Fibroblast of lung (primary cell): Measurements from ENCODE around the gene KLHL29. TPM values are rescaled to one million over a fixed set of nuclear protein-coding genes. Genes with fewer than 3 reads are reported as not detected.

ENCODE experiments used
- DNase-seq, 2 donors: peaks; one replicate each; pipeline versions ENCODE4 v3.0.0 to v3.0.0-alpha.2; 2010; ENCODE audit warnings: low read depth in 2 of 2
- H2AFZ ChIP-seq: 2 replicates; pipeline ENCODE4 v1.5.1; 2012; ENCODE audit warnings: low read length, control low read depth, inconsistent platforms
- H3K27ac ChIP-seq: 2 replicates; pipeline ENCODE4 v1.5.1; 2011; ENCODE audit warnings: low read length, control low read depth; ENCODE audit not compliant: insufficient read depth
- H3K27me3 ChIP-seq: 2 replicates; pipeline ENCODE4 v1.5.1; 2011; ENCODE audit warnings: mild to moderate bottlenecking, low read length; ENCODE audit not compliant: control insufficient read depth, insufficient read depth
- H3K36me3 ChIP-seq: 2 replicates; pipeline ENCODE4 v1.5.1; 2011; ENCODE audit warnings: low read length; ENCODE audit not compliant: control insufficient read depth, insufficient read depth
- H3K4me1 ChIP-seq: 2 replicates; pipeline ENCODE4 v1.5.1; 2011; ENCODE audit warnings: low read length; ENCODE audit not compliant: control insufficient read depth, insufficient read depth; ENCODE audit errors: extremely low read depth
- H3K4me2 ChIP-seq: 2 replicates; pipeline ENCODE4 v1.5.1; 2011; ENCODE audit warnings: low read length, control low read depth; ENCODE audit not compliant: insufficient read depth; ENCODE audit errors: extremely low read depth
- H3K4me3 ChIP-seq, 4 experiments: fragments of 200-600 bp in 1 of 4; sonication (generic) in 1 of 4; replicated peaks in 1 of 4; 2 replicates each; pipeline ENCODE4 v1.5.1; 2011 to 2016; ENCODE audit warnings: low read length in 4 of 4, low read depth in 3 of 4, mild to moderate bottlenecking in 3 of 4, control low read depth in 2 of 4, inconsistent platforms in 1 of 4, mixed read lengths in 1 of 4; ENCODE audit not compliant: insufficient read depth in 1 of 4; ENCODE audit errors: control extremely low read depth in 1 of 4
- H3K79me2 ChIP-seq: 2 replicates; pipeline ENCODE4 v1.5.1; 2012; ENCODE audit warnings: mild to moderate bottlenecking, low read length, inconsistent platforms; ENCODE audit not compliant: control insufficient read depth, insufficient read depth
- H3K9ac ChIP-seq: 2 replicates; pipeline ENCODE4 v1.5.1; 2011; ENCODE audit warnings: mild to moderate bottlenecking, low read length, control low read depth; ENCODE audit not compliant: insufficient read depth
- H3K9me3 ChIP-seq: 2 replicates; pipeline ENCODE4 v1.5.1; 2012; ENCODE audit warnings: low read depth, low read length; ENCODE audit not compliant: control insufficient read depth, insufficient read depth
- H4K20me1 ChIP-seq: 2 replicates; pipeline ENCODE4 v1.5.1; 2011; ENCODE audit warnings: low read length; ENCODE audit not compliant: control insufficient read depth, insufficient read depth; ENCODE audit errors: extremely low read depth
- EZH2 ChIP-seq: IDR thresholded peaks from 2 replicates; pipeline ENCODE4 v1.5.1; 2012; ENCODE audit warnings: low read length, control low read depth, mild to moderate bottlenecking; ENCODE audit errors: missing control alignments
- polyA plus RNA-seq, 2 donors: library from polyadenylated mRNA; depleted of rRNA in 1 of 2; stranded (reverse) in 1 of 2; unstranded in 1 of 2; fragments of >200 nt; gene quantifications; 2 replicates each; pipeline ENCODE4 v1.2.1, GENCODE V29; 2011 to 2012; ENCODE audit warnings: missing spikeins in 1 of 2
- total RNA-seq: library from RNA; depleted of rRNA; stranded (reverse); fragments of >200 nt; gene quantifications from 2 replicates; pipeline ENCODE4 v1.2.1, GENCODE V29; 2014
- TF ChIP-seq, protein P1 (sequence below), 2 donors: IDR thresholded peaks in 1 of 2; conservative IDR thresholded peaks in 1 of 2; 1 replicate in 1 of 2; 2 replicates in 1 of 2; pipeline ENCODE4 v1.5.1; 2011 to 2012; ENCODE audit warnings: low read length in 2 of 2, control low read depth in 1 of 2, inconsistent platforms in 1 of 2, low read depth in 1 of 2, mild to moderate bottlenecking in 1 of 2

Gene KLHL29
- total and polyA plus RNA-seq, 2 donors (not counting 1 experiment from before 2014, with no cell fraction given), result 7.1 to 7.9 TPM

DNA sequence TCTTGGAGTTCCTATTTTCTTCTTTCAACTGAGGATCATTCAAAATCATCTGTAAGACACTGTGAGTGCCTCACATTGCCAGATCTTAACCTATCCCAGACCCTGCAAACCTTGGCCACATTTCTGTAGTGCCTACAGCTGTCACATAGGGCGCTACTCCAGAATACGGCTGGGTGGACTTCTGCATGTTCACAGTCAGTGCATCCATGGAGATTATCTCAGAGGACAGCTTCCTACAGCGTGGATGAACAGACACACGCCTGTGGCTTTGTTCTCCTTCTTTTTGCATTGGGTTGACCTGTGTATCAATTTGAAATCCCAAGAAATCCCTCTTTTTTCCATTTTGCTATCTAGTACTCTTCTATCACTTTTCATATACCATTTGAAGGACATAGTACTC lies 1.9 kb upstream of the KLHL29 start:
- Histone ChIP-seq H3K9ac (no peak overlapping the region), H4K20me1 (no peaks in the 10 kb centered on the region), H3K9me3 (no peaks in the 10 kb centered on the region), H3K4me2 (no peak overlapping the region), H3K27me3 (no peaks in the 10 kb centered on the region), H3K79me2 (peaks cover 5% of the 10 kb centered on the region), H2AFZ (no peak overlapping the region), H3K27ac (no peak overlapping the region), H3K4me1 (peaks cover 10% of the 10 kb centered on the region), H3K36me3 (no peaks in the 10 kb centered on the region), H3K4me3 (no peak overlapping the region)
- TF ChIP-seq EZH2, result no peak
- TF ChIP-seq, protein P1, sequence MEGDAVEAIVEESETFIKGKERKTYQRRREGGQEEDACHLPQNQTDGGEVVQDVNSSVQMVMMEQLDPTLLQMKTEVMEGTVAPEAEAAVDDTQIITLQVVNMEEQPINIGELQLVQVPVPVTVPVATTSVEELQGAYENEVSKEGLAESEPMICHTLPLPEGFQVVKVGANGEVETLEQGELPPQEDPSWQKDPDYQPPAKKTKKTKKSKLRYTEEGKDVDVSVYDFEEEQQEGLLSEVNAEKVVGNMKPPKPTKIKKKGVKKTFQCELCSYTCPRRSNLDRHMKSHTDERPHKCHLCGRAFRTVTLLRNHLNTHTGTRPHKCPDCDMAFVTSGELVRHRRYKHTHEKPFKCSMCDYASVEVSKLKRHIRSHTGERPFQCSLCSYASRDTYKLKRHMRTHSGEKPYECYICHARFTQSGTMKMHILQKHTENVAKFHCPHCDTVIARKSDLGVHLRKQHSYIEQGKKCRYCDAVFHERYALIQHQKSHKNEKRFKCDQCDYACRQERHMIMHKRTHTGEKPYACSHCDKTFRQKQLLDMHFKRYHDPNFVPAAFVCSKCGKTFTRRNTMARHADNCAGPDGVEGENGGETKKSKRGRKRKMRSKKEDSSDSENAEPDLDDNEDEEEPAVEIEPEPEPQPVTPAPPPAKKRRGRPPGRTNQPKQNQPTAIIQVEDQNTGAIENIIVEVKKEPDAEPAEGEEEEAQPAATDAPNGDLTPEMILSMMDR (conservative IDR thresholded peaks at IDR 0.05 in 1 of 2, IDR thresholded peaks at IDR 0.05 in 1 of 2; ENCODE audit: low read depth in 1 of 2, low read length in 2 of 2), result no peak
- no peak for DNase-seq

DNA sequence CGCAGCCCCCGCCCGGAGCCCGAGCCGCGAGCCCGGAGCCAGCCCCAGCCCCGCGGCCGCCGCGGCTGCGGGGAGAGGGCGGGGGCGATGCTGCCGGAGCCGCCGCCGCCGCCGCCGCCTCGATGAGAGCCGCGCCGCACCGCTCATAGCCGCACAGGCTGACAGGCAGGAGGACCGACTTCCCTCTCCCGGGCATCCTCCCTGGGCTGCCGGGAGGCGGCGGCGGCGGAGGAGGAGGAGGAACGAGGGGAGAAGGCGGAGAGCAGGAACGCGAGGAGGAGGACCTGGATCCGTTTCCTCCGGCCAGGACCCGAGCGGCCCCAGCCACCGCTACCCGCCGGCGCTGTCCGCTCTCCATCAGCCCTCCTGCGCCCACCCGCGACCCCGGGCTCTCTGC lies 370 bp downstream of the KLHL29 start:
- Histone ChIP-seq H3K36me3 (no peaks in the 10 kb centered on the region), H2AFZ (peak overlapping the region; percentile 43), H3K27me3 (no peaks in the 10 kb centered on the region), H3K27ac (peak overlapping the region; percentile 22), H3K4me2 (peak overlapping the region; percentile 92), H3K9ac (peak overlapping the region; percentile 66), H3K4me1 (peaks cover 9% of the 10 kb centered on the region), H3K4me3 (peak overlapping the region; percentile 45 to 85 (median 68)), H4K20me1 (no peaks in the 10 kb centered on the region), H3K9me3 (no peaks in the 10 kb centered on the region), H3K79me2 (peaks cover 5% of the 10 kb centered on the region)
- TF ChIP-seq EZH2, result no peak
- TF ChIP-seq, protein P1 (conservative IDR thresholded peaks at IDR 0.05 in 1 of 2, IDR thresholded peaks at IDR 0.05 in 1 of 2; ENCODE audit: low read depth in 1 of 2, low read length in 2 of 2), result no peak
- DNase-seq, result peak; percentile 34 to 48

DNA sequence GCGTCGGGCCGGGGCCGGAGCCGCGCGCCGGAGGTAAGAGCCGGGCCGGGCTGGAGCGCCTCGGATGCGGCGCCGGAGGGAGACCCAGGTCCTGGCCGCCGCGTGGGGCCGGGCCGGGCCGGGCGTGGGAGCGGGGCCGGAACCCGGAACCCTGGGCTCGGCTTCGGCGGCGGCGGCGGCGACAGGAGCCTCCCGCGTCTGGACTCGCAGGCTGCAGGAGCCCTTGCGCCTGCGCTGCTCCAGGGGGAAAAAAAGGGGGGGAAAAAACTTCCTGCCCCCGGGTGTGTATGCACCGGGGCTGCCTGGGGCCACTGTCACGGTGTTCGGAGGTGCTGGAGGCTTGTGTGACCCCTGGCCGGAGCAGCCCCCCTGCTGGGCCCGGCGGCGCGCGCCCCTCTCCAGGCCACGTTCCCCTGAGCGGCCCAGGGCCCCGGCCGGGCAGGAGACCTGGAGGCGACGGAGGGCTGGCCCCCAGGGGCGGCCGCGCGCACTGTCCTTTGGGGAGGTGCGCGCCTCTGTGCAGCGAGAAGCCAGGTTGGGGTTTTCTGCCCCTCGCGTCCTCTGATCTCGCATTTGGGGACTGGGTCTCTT lies 864 bp downstream of the KLHL29 start:
- H3K27ac ChIP-seq, result peak overlapping the region; percentile 27
- peak overlapping the region; percentile 43 for H2AFZ ChIP-seq

More for the DNA sequence above, 864 bp downstream of the KLHL29 start:
- DNase-seq, result no peak
- H3K27me3 ChIP-seq, result no peaks in the 10 kb centered on the region
- peak overlapping the region; percentile 66 for H3K9ac ChIP-seq
- H4K20me1 ChIP-seq, result no peaks in the 10 kb centered on the region
- TF ChIP-seq, protein P1 (conservative IDR thresholded peaks at IDR 0.05 in 1 of 2, IDR thresholded peaks at IDR 0.05 in 1 of 2; ENCODE audit: low read depth in 1 of 2, low read length in 2 of 2), result no peak
- no peak for TF ChIP-seq EZH2
- peaks cover 5% of the 10 kb centered on the region for H3K79me2 ChIP-seq
- no peaks in the 10 kb centered on the region for H3K9me3 ChIP-seq
- H3K4me2 ChIP-seq, result peak overlapping the region; percentile 92
- H3K36me3 ChIP-seq, result no peaks in the 10 kb centered on the region
- peak overlapping the region; percentile 55 to 85 (median 71) for H3K4me3 ChIP-seq
- H3K4me1 ChIP-seq, result peaks cover 4% of the 10 kb centered on the region
